HepG2 (cell line): Measurements from ENCODE around the gene HDAC4. TPM values are rescaled to one million over a fixed set of nuclear protein-coding genes. Genes with fewer than 3 reads are reported as not detected.

Experiments
- AKAP8 ChIP-seq: sonication (generic); formaldehyde crosslinking; IDR thresholded peaks from 2 replicates; pipeline ENCODE4 v1.5.1; 2020; ENCODE audit warnings: mild to moderate bottlenecking, missing genetic modification reagents
- CENPBD1 ChIP-seq: sonication (generic); formaldehyde crosslinking; IDR thresholded peaks from 2 replicates; pipeline ENCODE4 v1.8.0; 2022; ENCODE audit warnings: missing genetic modification reagents, low read depth, mild to moderate bottlenecking, borderline replicate concordance
- FOXO4 ChIP-seq: sonication (generic); formaldehyde crosslinking; conservative IDR thresholded peaks from 2 replicates; pipeline ENCODE4 v1.8.1; 2023; ENCODE audit warnings: missing genetic modification reagents
- HBP1 ChIP-seq: IDR thresholded peaks from 2 replicates; pipeline ENCODE4 v1.6.1; 2016; ENCODE audit warnings: low read depth, control low read depth
- HNRNPH1 ChIP-seq: fragments of 200-400 bp; formaldehyde crosslinking; optimal IDR thresholded peaks from 2 replicates; pipeline ENCODE3; 2017; ENCODE audit warnings: mild to moderate bottlenecking, low read depth, low read length
- IRX3 ChIP-seq: sonication (generic); formaldehyde crosslinking; IDR thresholded peaks from 2 replicates; pipeline ENCODE4 v1.8.1; 2023; ENCODE audit warnings: mild to moderate bottlenecking, low read depth, missing genetic modification reagents, borderline replicate concordance
- KAT2B ChIP-seq: fragments of 150-350 bp; IDR thresholded peaks from 2 replicates; pipeline ENCODE4 v1.6.1; 2014; ENCODE audit warnings: low read depth, low read length, borderline replicate concordance
- KAT8 ChIP-seq: IDR thresholded peaks from 2 replicates; pipeline ENCODE4 v1.6.1; 2016; ENCODE audit warnings: missing genetic modification reagents, missing compliant biosample characterization
- MAF1 ChIP-seq: sonication (generic); formaldehyde crosslinking; IDR thresholded peaks from 2 replicates; pipeline ENCODE4 v1.5.0; 2020; ENCODE audit warnings: missing genetic modification reagents, borderline replicate concordance
- MXI1 ChIP-seq: IDR thresholded peaks from 3 replicates; pipeline ENCODE4 v1.6.1; 2012; ENCODE audit warnings: low read depth, low read length, inconsistent platforms, borderline replicate concordance
- NFKB2 ChIP-seq: sonication (generic); formaldehyde crosslinking; IDR thresholded peaks from 2 replicates; pipeline ENCODE4 v1.4.0; 2020; ENCODE audit warnings: missing genetic modification reagents, borderline replicate concordance
- NKX3-1 ChIP-seq: sonication (generic); formaldehyde crosslinking; IDR thresholded peaks from 2 replicates; pipeline ENCODE4 v1.5.0; 2020; ENCODE audit warnings: missing genetic modification reagents
- RCOR2 ChIP-seq: IDR thresholded peaks from 2 replicates; pipeline ENCODE4 v1.6.1; 2016; ENCODE audit warnings: missing biosample characterization, missing genetic modification reagents
- SKIL ChIP-seq: sonication (generic); formaldehyde crosslinking; IDR thresholded peaks from 2 replicates; pipeline ENCODE4 v1.8.0; 2022; ENCODE audit warnings: missing genetic modification reagents, mild to moderate bottlenecking, moderate library complexity, borderline replicate concordance
- SP140L ChIP-seq: sonication (generic); formaldehyde crosslinking; IDR thresholded peaks from 2 replicates; pipeline ENCODE4 v1.4.0; 2020; ENCODE audit warnings: missing genetic modification reagents, borderline replicate concordance
- TCF7 ChIP-seq: sonication (generic); IDR thresholded peaks from 2 replicates; pipeline ENCODE4 v1.6.1; 2016; ENCODE audit warnings: antibody characterized with exemption, low read depth
- ZBTB8A ChIP-seq: sonication (generic); formaldehyde crosslinking; IDR thresholded peaks from 2 replicates; pipeline ENCODE4 v1.4.0; 2020; ENCODE audit warnings: mild to moderate bottlenecking, low read depth, missing genetic modification reagents, borderline replicate concordance
- ZNF235 ChIP-seq: sonication (generic); formaldehyde crosslinking; IDR thresholded peaks from 2 replicates; pipeline ENCODE4 v1.8.1; 2023; ENCODE audit warnings: mild to moderate bottlenecking, missing genetic modification reagents, borderline replicate concordance
- ZNF503 ChIP-seq: sonication (generic); formaldehyde crosslinking; IDR thresholded peaks from 2 replicates; pipeline ENCODE4 v1.4.0; 2020; ENCODE audit warnings: missing genetic modification reagents
- ZNF780A ChIP-seq: sonication (generic); formaldehyde crosslinking; IDR thresholded peaks from 2 replicates; pipeline ENCODE4 v1.8.0; 2022; ENCODE audit warnings: mild to moderate bottlenecking, missing genetic modification reagents, moderate library complexity
- ZNF83 ChIP-seq: sonication (generic); formaldehyde crosslinking; IDR thresholded peaks from 2 replicates; pipeline ENCODE4 v1.4.0; 2020; ENCODE audit warnings: missing genetic modification reagents, mild to moderate bottlenecking, borderline replicate concordance
- ZSCAN25 ChIP-seq: sonication (generic); formaldehyde crosslinking; IDR thresholded peaks from 2 replicates; pipeline ENCODE4 v1.8.0; 2022; ENCODE audit warnings: mild to moderate bottlenecking, missing genetic modification reagents
- polyA plus RNA-seq, 8 experiments: library from polyadenylated mRNA; depleted of rRNA in 3 of 8; stranded (reverse) in 7 of 8; unstranded in 1 of 8; fragments of >200 nt; fragmentation: Illumina TruSeq in 4 of 8; extraction: Trizol in 4 of 8; gene quantifications; 2 replicates each; pipeline versions ENCODE4 v1.2.1 to v1.2.3, GENCODE V29; 2011 to 2016; ENCODE audit warnings: low read depth in 4 of 8, missing spikeins in 1 of 8, mixed read lengths in 1 of 8; ENCODE audit not compliant: insufficient read depth in 1 of 8
- total RNA-seq, 5 experiments: library from RNA; depleted of rRNA; stranded (reverse); fragments of >200 nt; fragmentation: Illumina TruSeq; extraction: Trizol; gene quantifications; 2 replicates each; pipeline ENCODE4 v1.2.3, GENCODE V29; 2016; ENCODE audit warnings: low read depth in 1 of 5

Gene HDAC4
- total and polyA plus RNA-seq, 2 of the 13 experiments (the other 11 are each of a cell fraction or from before 2014, with no cell fraction given): 10.1 to 11.5 TPM

GRCh38 chr2:239401067-239401880 is 454 bp upstream of the HDAC4 start (continued):
- TF ChIP-seq ZBTB8A (CRISPR knock-in tag) (peak; percentile 98), TCF7 (no peak), CENPBD1 (CRISPR knock-in tag) (no peak; the same call in 1 of the 2 replicates), ZNF503 (CRISPR knock-in tag) (peak; percentile 93), AKAP8 (CRISPR knock-in tag) (peak; percentile 98), NKX3-1 (CRISPR knock-in tag) (peak; percentile 98), FOXO4 (CRISPR knock-in tag) (0 out of 2 replicates have a peak, but pooled peaks have one; percentile 94), ZNF780A (CRISPR knock-in tag) (peak; percentile 98), ZNF83 (peak; percentile 98), HNRNPH1 (no peak), KAT2B (peak; percentile 15; the same call in 1 of the 2 replicates), SP140L (CRISPR knock-in tag) (peak; percentile 52; the same call in 1 of the 2 replicates), NFKB2 (CRISPR knock-in tag) (peak; percentile 99), IRX3 (CRISPR knock-in tag) (peak; percentile 97), KAT8 (CRISPR knock-in tag) (peak; percentile 97), MXI1 (peak; percentile 82; the same call in 1 of the 3 replicates), ZNF235 (CRISPR knock-in tag) (peak; percentile 99), MAF1 (CRISPR knock-in tag) (peak; percentile 97), RCOR2 (no peak), ZSCAN25 (peak; percentile 93), HBP1 (CRISPR knock-in tag) (peak; percentile 25; the same call in 1 of the 2 replicates), SKIL (CRISPR knock-in tag) (peak; percentile 70)
